Posterior cingulate gyrus (tissue), 11 donors: ENCODE results near the gene KLHL21.

Experiments
- DNase-seq, 10 donors: peaks; one replicate each; pipeline versions ENCODE4 v3.0.0 to v3.0.0-alpha.2; 2020 to 2021; ENCODE audit warnings: mixed read lengths in 3 of 10
- intact Hi-C: fragments of 100-400 bp; cut with DNase I; formaldehyde crosslinking; loops from one replicate; pipeline ENCODE4 v1.15.1; 2023

KLHL21 gene

DNA sequence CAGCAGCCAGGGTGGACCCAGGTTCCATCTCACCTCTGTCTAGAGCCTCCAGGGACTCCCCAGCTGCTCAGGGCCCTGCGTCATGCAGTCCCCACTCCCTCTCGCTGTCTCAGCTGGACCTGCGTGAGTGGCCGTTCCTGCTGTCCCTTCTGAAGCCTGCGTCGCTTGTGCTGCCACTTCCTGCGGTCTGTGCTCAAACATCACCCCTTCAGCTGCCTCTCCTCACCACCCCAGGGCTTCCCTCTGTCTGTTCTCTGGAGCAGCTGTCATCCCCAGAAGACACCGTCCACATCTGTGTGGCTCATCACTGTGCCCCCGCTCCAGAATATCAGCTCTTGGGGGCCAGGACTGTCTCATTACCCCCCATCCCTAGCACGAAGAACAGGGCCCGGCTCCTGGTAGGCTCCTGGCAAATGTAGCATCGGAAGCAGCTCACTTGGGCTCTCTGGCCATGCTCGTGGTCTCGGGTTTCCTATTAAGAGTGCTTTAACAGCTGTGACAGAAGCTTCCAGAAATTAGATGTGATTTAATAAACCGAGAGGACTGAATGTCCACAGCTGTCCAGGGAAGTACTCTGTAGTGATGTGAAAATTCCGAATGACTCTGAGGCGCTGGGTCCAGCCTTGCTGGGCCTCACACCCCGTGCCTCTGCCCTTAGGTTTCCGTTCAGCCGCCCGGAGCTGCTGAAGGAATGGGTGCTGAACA, 25.3 kb upstream of the KLHL21 start:
- intact Hi-C loops = loop anchor here (10.0 kb wide), 1 partner anchor 77 kb away; the partner anchor contains the start of gene DNAJC11
- DNase-seq = peak in 1 of 10 donors; percentile 37

GRCh38 chr1:6627031-6627430, 24.4 kb upstream of the KLHL21 start:
- intact Hi-C loops = loop anchor here (10.0 kb wide), 1 partner anchor 78 kb away; the partner anchor contains the start of gene DNAJC11
- no peak for DNase-seq

DNA sequence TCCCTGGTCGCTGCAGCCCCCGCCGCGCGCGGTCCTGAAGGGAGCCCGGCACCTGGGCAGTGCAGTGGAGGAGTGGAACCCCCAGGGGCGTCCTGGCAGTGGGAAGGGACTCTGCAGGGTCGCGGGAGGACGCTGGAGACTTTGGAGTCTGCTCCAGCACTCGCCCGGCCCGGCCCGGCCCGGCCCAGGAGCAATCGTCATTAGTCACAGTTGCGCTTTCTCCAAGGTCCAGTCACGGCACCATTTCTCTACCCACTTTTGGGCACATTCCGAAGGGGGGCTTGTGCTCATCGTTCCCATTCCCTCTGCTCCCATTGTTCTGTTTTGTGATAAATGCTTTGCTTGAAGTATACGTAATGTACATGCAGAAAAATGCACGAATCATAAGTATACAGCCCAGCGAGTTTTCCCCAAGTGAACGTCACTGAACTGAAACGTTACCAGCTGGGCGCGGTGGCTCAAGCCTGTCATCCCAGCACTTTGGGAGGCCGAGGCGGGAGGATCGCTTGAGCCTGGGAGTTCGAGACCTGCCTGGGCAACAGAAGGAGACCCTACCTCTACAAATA, 23.0 kb upstream of the KLHL21 start:
- intact Hi-C loops = loop anchor here (1.0 to 10.0 kb wide), 3 partner anchors 11 to 79 kb away; partner anchors contain the start of genes DNAJC11 and KLHL21
- peak in 3 of 10 donors; percentile 30 to 83 (median 67) for DNase-seq

GRCh38 chr1:6624710-6625583, 22.3 kb upstream of the KLHL21 start, which contains the start of gene THAP3:
THAP3 (plus strand) TSS chr1:6624868; CDS start chr1:6625219, 351 bp downstream.
- intact Hi-C loops = loop anchor here (1.0 to 10.0 kb wide), 3 partner anchors 11 to 80 kb away; partner anchors contain the start of genes DNAJC11 and KLHL21
- DNase-seq = peak; percentile 69 to 97 (median 82)

DNA sequence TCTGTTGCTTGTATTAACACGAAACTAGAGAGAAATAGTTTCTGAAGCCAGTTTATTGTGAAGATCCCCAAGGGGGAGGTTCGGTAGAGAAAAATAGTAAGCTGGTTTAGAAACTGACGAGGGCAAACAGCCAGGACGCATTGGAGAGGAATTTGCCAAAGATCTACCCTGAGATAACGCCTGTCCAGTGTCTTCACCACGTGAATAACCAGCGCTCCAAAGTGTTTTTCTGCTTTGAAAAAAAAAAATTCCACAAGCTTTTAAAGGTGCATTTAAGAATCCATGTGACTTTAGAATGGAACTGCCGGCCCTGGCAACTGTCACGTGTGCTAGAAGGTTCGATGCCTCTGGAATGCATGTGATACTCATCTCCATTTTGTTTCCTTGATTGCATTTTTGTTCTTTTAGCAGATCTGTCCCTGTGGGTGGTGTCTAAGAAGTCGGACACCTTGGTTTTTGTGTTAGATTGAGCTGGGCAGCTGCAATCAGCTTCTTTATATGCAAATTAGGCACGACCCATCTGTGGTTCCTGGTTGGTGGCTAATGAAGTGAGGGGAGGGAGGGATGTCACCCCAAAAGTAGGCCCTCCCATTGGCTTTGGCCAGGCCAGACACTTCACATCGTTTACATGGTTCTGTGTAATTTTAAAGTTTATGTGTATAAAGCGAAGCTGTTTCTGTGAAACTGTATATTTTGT, 20.7 kb upstream of the KLHL21 start:
- no peak for DNase-seq
- intact Hi-C loops = loop anchor here (10.0 kb wide), 1 partner anchor 81 kb away; the partner anchor contains the start of gene DNAJC11

GRCh38 chr1:6622396-6623152, 19.9 kb upstream of the KLHL21 start:
- DNase-seq = no peak
- intact Hi-C loops = loop anchor here (10.0 kb wide), 1 partner anchor 82 kb away; the partner anchor contains the start of gene DNAJC11

GRCh38 chr1:6621429-6622391, 19.0 kb upstream of the KLHL21 start:
- intact Hi-C loops = loop anchor here (10.0 kb wide), 1 partner anchor 83 kb away; the partner anchor contains the start of gene DNAJC11
- no peak for DNase-seq

- DNase-seq = no peak
- intact Hi-C loops = loop anchor here (10.0 kb wide), 1 partner anchor 166 kb away; the partner anchor contains the start of gene CAMTA1
Observed at GRCh38 chr1:6619045-6619444, 16.4 kb upstream of the KLHL21 start.

- no peak for DNase-seq
- intact Hi-C loops = loop anchor here (1.0 to 10.0 kb wide), 2 partner anchors 10 to 170 kb away; partner anchors contain the start of gene CAMTA1
Observed at GRCh38 chr1:6614929-6615785, 12.5 kb upstream of the KLHL21 start.

DNA sequence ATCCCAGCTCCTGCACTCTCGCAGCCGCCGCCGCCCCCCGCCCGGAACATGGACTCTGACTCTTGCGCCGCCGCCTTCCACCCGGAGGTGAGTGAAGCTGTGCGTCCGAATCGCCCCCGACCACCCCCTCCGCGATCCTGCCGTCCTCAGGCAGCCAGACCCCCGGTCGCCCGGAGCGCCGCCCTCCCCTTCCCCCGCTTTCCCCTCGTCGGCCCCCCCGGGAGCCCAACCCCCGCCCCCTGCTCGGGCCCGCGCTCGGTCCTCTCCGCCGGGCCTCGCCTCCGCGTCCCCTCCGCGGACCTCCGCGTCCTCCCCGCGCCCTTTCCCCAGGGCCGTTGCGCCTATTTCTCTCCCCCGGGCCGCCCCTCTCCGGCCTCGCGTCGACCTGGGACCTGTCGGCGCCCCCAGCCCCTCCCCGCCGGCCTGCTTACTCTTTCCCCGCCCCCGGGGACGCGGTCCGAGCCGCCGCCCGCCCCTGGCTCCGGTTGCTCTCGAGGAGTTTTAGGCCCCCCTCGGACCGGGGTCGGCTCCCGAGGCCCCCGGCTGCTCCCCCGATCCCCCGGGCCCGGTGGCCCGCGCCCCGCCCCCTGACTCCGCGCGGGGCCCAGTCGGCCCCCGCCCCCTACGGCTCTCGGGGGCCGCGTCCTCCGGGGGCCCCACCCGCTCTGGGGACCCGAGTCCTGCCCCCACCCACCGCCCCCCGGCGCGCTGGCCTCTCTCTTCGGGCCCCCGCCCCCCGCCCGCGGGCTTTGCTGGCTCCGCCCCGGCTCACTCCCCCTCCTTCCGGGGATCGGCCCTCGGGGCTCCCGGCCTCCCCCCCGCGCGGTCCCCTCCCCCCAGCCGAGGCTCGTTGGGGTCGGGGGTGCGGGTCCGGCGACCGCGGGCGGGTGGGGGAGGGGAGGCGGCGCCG, 11.6 kb upstream of the KLHL21 start:
- peak in 5 of 10 donors; percentile 46 to 91 (median 75) for DNase-seq
- intact Hi-C loops = loop anchor here (1.0 to 10.0 kb wide), 2 partner anchors 11 to 171 kb away; partner anchors contain the start of gene CAMTA1

GRCh38 chr1:6613361-6614018, 10.8 kb upstream of the KLHL21 start, which contains the start of gene PHF13:
PHF13 (plus strand) TSS chr1:6613731; CDS start chr1:6614067, 336 bp downstream.
- peak; percentile 99 to 100 (median 100) for DNase-seq
- intact Hi-C loops = loop anchor here (1.0 to 10.0 kb wide), 3 partner anchors 10 to 171 kb away; partner anchors contain the start of gene CAMTA1

DNA sequence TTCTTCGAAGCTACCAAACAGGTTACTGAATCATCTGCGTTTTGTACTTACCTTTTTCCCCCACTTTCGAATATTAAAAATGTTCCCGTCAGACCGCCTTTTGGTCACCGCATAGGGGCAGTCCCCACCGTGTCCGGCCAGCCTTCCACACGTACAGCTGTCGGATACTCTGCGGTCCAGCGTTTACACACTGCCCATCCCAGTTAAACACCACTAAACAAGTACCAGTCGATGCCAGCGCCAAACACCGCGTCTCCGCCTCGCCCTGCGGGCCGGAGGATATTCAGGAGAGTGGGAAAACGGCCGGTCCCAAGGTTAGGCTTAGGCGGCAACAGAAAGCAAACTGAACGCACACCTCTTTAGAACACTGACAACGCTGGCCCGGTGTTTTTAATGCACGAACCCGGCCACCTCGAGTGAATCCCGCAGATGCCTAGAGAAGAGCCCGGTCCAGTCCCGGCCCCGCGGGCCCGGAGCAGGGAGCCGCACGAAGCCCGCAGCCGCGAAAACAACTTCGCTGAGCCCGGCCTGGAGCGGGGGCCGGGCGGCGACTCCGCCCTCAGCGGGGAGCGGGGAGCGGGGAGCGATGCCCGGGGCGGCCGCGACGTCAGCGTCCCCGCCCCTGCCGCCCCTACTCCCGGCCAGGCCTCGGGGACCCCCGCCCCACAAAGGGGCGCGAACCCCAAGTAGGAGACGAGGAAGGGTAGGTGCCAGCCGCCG, 10.1 kb upstream of the KLHL21 start:
- DNase-seq = peak in 8 of 10 donors; percentile 30 to 90 (median 51)
- intact Hi-C loops = loop anchor here (1.0 to 10.0 kb wide), 2 partner anchors 10 to 172 kb away; partner anchors contain the start of gene CAMTA1

GRCh38 chr1:6603915-6604558, 1.4 kb upstream of the KLHL21 start:
- peak in 2 of 10 donors; percentile 46 to 55 for DNase-seq
- intact Hi-C loops = loop anchor here (1.0 kb wide), 1 partner anchor 9 kb away; the partner anchor contains the start of gene PHF13
